ENCODE data around the gene PAQR5.

- TF ChIP-seq, protein P1, sequence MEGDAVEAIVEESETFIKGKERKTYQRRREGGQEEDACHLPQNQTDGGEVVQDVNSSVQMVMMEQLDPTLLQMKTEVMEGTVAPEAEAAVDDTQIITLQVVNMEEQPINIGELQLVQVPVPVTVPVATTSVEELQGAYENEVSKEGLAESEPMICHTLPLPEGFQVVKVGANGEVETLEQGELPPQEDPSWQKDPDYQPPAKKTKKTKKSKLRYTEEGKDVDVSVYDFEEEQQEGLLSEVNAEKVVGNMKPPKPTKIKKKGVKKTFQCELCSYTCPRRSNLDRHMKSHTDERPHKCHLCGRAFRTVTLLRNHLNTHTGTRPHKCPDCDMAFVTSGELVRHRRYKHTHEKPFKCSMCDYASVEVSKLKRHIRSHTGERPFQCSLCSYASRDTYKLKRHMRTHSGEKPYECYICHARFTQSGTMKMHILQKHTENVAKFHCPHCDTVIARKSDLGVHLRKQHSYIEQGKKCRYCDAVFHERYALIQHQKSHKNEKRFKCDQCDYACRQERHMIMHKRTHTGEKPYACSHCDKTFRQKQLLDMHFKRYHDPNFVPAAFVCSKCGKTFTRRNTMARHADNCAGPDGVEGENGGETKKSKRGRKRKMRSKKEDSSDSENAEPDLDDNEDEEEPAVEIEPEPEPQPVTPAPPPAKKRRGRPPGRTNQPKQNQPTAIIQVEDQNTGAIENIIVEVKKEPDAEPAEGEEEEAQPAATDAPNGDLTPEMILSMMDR (IDR thresholded peaks at IDR 0.05), result no peak
- TF ChIP-seq POLR2A (IDR thresholded peaks at IDR 0.05), result no peak
Measured at GRCh38 chr15:69337138-69337537, 38.4 kb downstream of the PAQR5 start.

Data from lower leg skin (tissue), 3 donors.